Measurements from ENCODE around the gene PAX6. TPM values are rescaled to one million over a fixed set of nuclear protein-coding genes. Genes with fewer than 3 reads are reported as not detected.

PAX6 gene
- total and polyA plus RNA-seq, 2 of the 13 experiments (the other 11 are each of a cell fraction or from before 2014, with no cell fraction given), result 0.15 to 1.1 TPM

GRCh38 chr11:31797190-31798056 is 13.7 kb downstream of the PAX6 start:
- ChIA-PET POLR2A (no interaction called here), CTCF (ENCODE audit: low intra/inter-chr PET ratio, low total read pairs) (no interaction called here)
- in situ Hi-C loops (cut with HindIII; ENCODE audit: extremely low pct_ligation_motif_present, low pct_unique_long_range_greater_than_20kb) (no loop called here), intact Hi-C loops (cut with micrococcal nuclease; ENCODE audit: unreplicated experiment) (no loop called here)
- Histone ChIP-seq H3K36me3 (replicated peaks in 1 of 2; ENCODE audit: control insufficient read depth in 1 of 2, insufficient read depth in 2 of 2, low read length in 2 of 2) (no peaks in the 10 kb centered on the region), H3K4me3 (replicated peaks in 1 of 3; ENCODE audit: insufficient read depth in 1 of 3, low read depth in 2 of 3, low read length in 3 of 3) (no peak overlapping the region), H3K4me1 (ENCODE audit: insufficient read depth, low read length) (no peaks in the 10 kb centered on the region), H3K4me2 (ENCODE audit: low read depth, low read length) (no peak overlapping the region), H3K79me2 (ENCODE audit: insufficient read depth, low read length) (no peaks in the 10 kb centered on the region), H2AFZ (ENCODE audit: low read length) (no peak overlapping the region), H4K20me1 (ENCODE audit: insufficient read depth, low read length) (no peaks in the 10 kb centered on the region), H3K9me3 (ENCODE audit: low read length) (no peaks in the 10 kb centered on the region), H3K27ac (ENCODE audit: extremely low read length, insufficient read depth, low read length) (no peak overlapping the region), H3K27me3 (ENCODE audit: control insufficient read depth in 1 of 2, insufficient read depth in 2 of 2, low read length in 2 of 2) (no peaks in the 10 kb centered on the region; a peak in 1 of 5 replicates), H3K9ac (ENCODE audit: insufficient read depth, low read depth, low read length) (no peak overlapping the region)
- TF ChIP-seq ZNF569 (CRISPR knock-in tag; IDR thresholded peaks at IDR 0.05; ENCODE audit: borderline replicate concordance) (no peak), ZBTB14 (CRISPR knock-in tag; IDR thresholded peaks at IDR 0.05) (no peak), TEF (CRISPR knock-in tag; IDR thresholded peaks at IDR 0.05) (no peak), GMEB2 (CRISPR knock-in tag; IDR thresholded peaks at IDR 0.05; ENCODE audit: low read depth) (no peak)
- no peak for ATAC-seq
- DNase-seq (ENCODE audit: low spot score), result no peak
- FAIRE-seq, result no peak
- 85% methylated on average over 31 of the region's 31 CpGs for WGBS (ENCODE audit: low lambda C conversion rate)
- BruUV-seq (replicated peaks), result no TSS peak
